Cortex of kidney (tissue), 1 donor: ENCODE results near the gene EPHB1.

Experiments
- DNase-seq: peaks from one replicate; lab custom pipeline; 2025; lab: John Stamatoyannopoulos, UW

The EPHB1 gene

GRCh38 chr3:134794950-134795745 lies at the start of gene EPHB1:
EPHB1 (plus strand) TSS chr3:134795260.
- no peak for DNase-seq

- no peak for DNase-seq
Measured at GRCh38 chr3:134748698-134749097, 46.4 kb upstream of the EPHB1 start.

- DNase-seq, result no peak
Measured at GRCh38 chr3:134749174-134749573, 45.9 kb upstream of the EPHB1 start.

- no peak for DNase-seq
Measured at GRCh38 chr3:134749802-134750553, 45.1 kb upstream of the EPHB1 start.

- DNase-seq, result no peak
Measured at GRCh38 chr3:134751831-134752230, 43.2 kb upstream of the EPHB1 start.

GRCh38 chr3:134752761-134753461 lies 42.1 kb upstream of the EPHB1 start:
- DNase-seq, result no peak

GRCh38 chr3:134753999-134754742 lies 40.9 kb upstream of the EPHB1 start:
- no peak for DNase-seq

GRCh38 chr3:134754768-134755559 lies 40.1 kb upstream of the EPHB1 start:
- DNase-seq, result no peak

GRCh38 chr3:134755821-134756220 lies 39.2 kb upstream of the EPHB1 start:
- no peak for DNase-seq

- no peak for DNase-seq
Measured at GRCh38 chr3:134757549-134758069, 37.5 kb upstream of the EPHB1 start.

GRCh38 chr3:134761213-134761612 lies 33.8 kb upstream of the EPHB1 start:
- DNase-seq, result no peak

GRCh38 chr3:134762016-134762415 lies 33.0 kb upstream of the EPHB1 start:
- no peak for DNase-seq

- DNase-seq, result no peak
Measured at GRCh38 chr3:134765468-134765867, 29.6 kb upstream of the EPHB1 start.

- DNase-seq, result no peak
Measured at GRCh38 chr3:134766290-134766689, 28.8 kb upstream of the EPHB1 start.

GRCh38 chr3:134768116-134768515 lies 26.9 kb upstream of the EPHB1 start:
- DNase-seq, result no peak

- no peak for DNase-seq
Measured at GRCh38 chr3:134768837-134769236, 26.2 kb upstream of the EPHB1 start.

- no peak for DNase-seq
Measured at GRCh38 chr3:134769287-134769868, 25.7 kb upstream of the EPHB1 start.

- no peak for DNase-seq
Measured at GRCh38 chr3:134772011-134772410, 23.0 kb upstream of the EPHB1 start.

GRCh38 chr3:134772591-134772990 lies 22.5 kb upstream of the EPHB1 start:
- DNase-seq, result no peak

GRCh38 chr3:134775831-134776230 lies 19.2 kb upstream of the EPHB1 start:
- no peak for DNase-seq

GRCh38 chr3:134776518-134776917 lies 18.5 kb upstream of the EPHB1 start:
- no peak for DNase-seq
